H9 (cell line): Measurements from ENCODE around the gene EGFR. TPM values are rescaled to one million over a fixed set of nuclear protein-coding genes. Genes with fewer than 3 reads are reported as not detected.

Source experiments
- DNase-seq: peaks from one replicate; pipeline ENCODE4 v3.0.0-alpha.2; 2017
- H2AFZ ChIP-seq: one replicate; pipeline ENCODE4 v1.6.1; 2013; ENCODE audit warnings: mild to moderate bottlenecking, low read length, control low read depth, moderate library complexity
- H2AK5ac ChIP-seq: 2 replicates; pipeline ENCODE4 v1.6.1; 2013; ENCODE audit warnings: low read length, control low read depth, mixed read lengths; ENCODE audit not compliant: insufficient read length
- H2BK120ac ChIP-seq: one replicate; pipeline ENCODE4 v1.6.1; 2013; ENCODE audit warnings: low read depth, mild to moderate bottlenecking, low read length, control low read depth, inconsistent platforms; ENCODE audit not compliant: poor library complexity, severe bottlenecking
- H2BK12ac ChIP-seq: 2 replicates; pipeline ENCODE4 v1.6.1; 2013; ENCODE audit warnings: low read length, control low read depth, mixed read lengths, low read depth; ENCODE audit not compliant: insufficient read length
- H2BK15ac ChIP-seq: 2 replicates; pipeline ENCODE4 v1.6.1; 2013; ENCODE audit warnings: low read depth, low read length, control low read depth
- H2BK20ac ChIP-seq: one replicate; pipeline ENCODE4 v1.6.1; 2013; ENCODE audit warnings: low read depth, mild to moderate bottlenecking, low read length, control low read depth, inconsistent platforms; ENCODE audit not compliant: poor library complexity, severe bottlenecking
- H2BK5ac ChIP-seq: 2 replicates; pipeline ENCODE4 v1.6.1; 2013; ENCODE audit warnings: low read length, control low read depth, mixed read lengths; ENCODE audit not compliant: insufficient read length
- H3K14ac ChIP-seq: 2 replicates; pipeline ENCODE4 v1.6.1; 2013; ENCODE audit warnings: low read length, control low read depth; ENCODE audit not compliant: insufficient read depth
- H3K18ac ChIP-seq: 2 replicates; pipeline ENCODE4 v1.6.1; 2013; ENCODE audit warnings: low read depth, mild to moderate bottlenecking, mixed read lengths, low read length, control low read depth; ENCODE audit not compliant: insufficient read length
- H3K23ac ChIP-seq: 2 replicates; pipeline ENCODE4 v1.6.1; 2013; ENCODE audit warnings: low read length, control low read depth, mixed read lengths, low read depth; ENCODE audit not compliant: insufficient read length
- H3K23me2 ChIP-seq: 2 replicates; pipeline ENCODE4 v1.6.1; 2013; ENCODE audit warnings: low read depth, mild to moderate bottlenecking, mixed read lengths, low read length, control low read depth; ENCODE audit not compliant: insufficient read length, poor library complexity, severe bottlenecking
- H3K27ac ChIP-seq: 2 replicates; pipeline ENCODE4 v1.5.1; 2013; ENCODE audit warnings: low read length, control low read depth, mixed read lengths, low read depth; ENCODE audit not compliant: insufficient read length
- H3K27me3 ChIP-seq: 2 replicates; pipeline ENCODE4 v1.6.1; 2013; ENCODE audit warnings: low read length, control low read depth, inconsistent platforms; ENCODE audit not compliant: insufficient read depth
- H3K4ac ChIP-seq: 2 replicates; pipeline ENCODE4 v1.6.1; 2013; ENCODE audit warnings: low read depth, mild to moderate bottlenecking, control low read depth, inconsistent platforms, low read length, moderate library complexity
- H3K4me1 ChIP-seq: 2 replicates; pipeline ENCODE4 v1.6.1; 2013; ENCODE audit warnings: low read length, control low read depth, inconsistent platforms; ENCODE audit not compliant: insufficient read depth
- H3K4me2 ChIP-seq: 2 replicates; pipeline ENCODE4 v1.6.1; 2013; ENCODE audit warnings: low read length, control low read depth, mixed read lengths; ENCODE audit not compliant: insufficient read length, insufficient read depth
- H3K56ac ChIP-seq: 2 replicates; pipeline ENCODE4 v1.6.1; 2013; ENCODE audit warnings: low read depth, mild to moderate bottlenecking, mixed read lengths, low read length, control low read depth; ENCODE audit not compliant: insufficient read length
- H3K79me1 ChIP-seq: 2 replicates; pipeline ENCODE4 v1.6.1; 2013; ENCODE audit warnings: low read depth, mild to moderate bottlenecking, moderate library complexity, low read length, control low read depth, inconsistent platforms; ENCODE audit not compliant: insufficient read depth, poor library complexity, severe bottlenecking
- H3K79me2 ChIP-seq: 2 replicates; pipeline ENCODE4 v1.6.1; 2013; ENCODE audit warnings: low read length, control low read depth, inconsistent platforms; ENCODE audit not compliant: insufficient read depth
- H3K9ac ChIP-seq: 2 replicates; pipeline ENCODE4 v1.6.1; 2013; ENCODE audit warnings: low read length, control low read depth, mixed read lengths; ENCODE audit not compliant: insufficient read length; ENCODE audit errors: extremely low read depth
- H3K9me3 ChIP-seq: one replicate; pipeline ENCODE4 v1.6.1; 2013; ENCODE audit warnings: low read depth, low read length, inconsistent platforms; ENCODE audit not compliant: control insufficient read depth
- H3T11ph ChIP-seq: one replicate; pipeline ENCODE4 v1.6.1; 2013; ENCODE audit warnings: mild to moderate bottlenecking, low read length, control low read depth, inconsistent platforms
- H4K20me1 ChIP-seq: one replicate; pipeline ENCODE4 v1.6.1; 2013; ENCODE audit not compliant: control insufficient read depth, insufficient read length, insufficient read depth
- H4K5ac ChIP-seq: 2 replicates; pipeline ENCODE4 v1.6.1; 2013; ENCODE audit warnings: low read depth, mild to moderate bottlenecking, mixed read lengths, low read length, control low read depth; ENCODE audit not compliant: insufficient read length
- H4K8ac ChIP-seq: replicated peaks from 2 replicates; pipeline ENCODE4 v1.6.1; 2013; ENCODE audit warnings: low read length, control low read depth, mixed read lengths, low read depth; ENCODE audit not compliant: insufficient read length
- H4K91ac ChIP-seq: 2 replicates; pipeline ENCODE4 v1.6.1; 2013; ENCODE audit warnings: low read depth, mild to moderate bottlenecking, moderate library complexity, mixed read lengths, low read length, control low read depth; ENCODE audit not compliant: insufficient read length
- H3K27ac Mint-ChIP-seq, 3 experiments: 2 replicates in 2 of 3; 3 replicates in 1 of 3; pipeline ENCODE4 v1.8.0; 2020 to 2021; ENCODE audit warnings: mixed read lengths in 3 of 3, mild to moderate bottlenecking in 1 of 3, moderate library complexity in 1 of 3
- H3K27me3 Mint-ChIP-seq: 2 replicates; pipeline ENCODE4 v1.8.0; 2021; ENCODE audit warnings: low read depth, mild to moderate bottlenecking, moderate library complexity, mixed read lengths
- H3K36me3 Mint-ChIP-seq, 3 experiments: 2 replicates in 2 of 3; 3 replicates in 1 of 3; pipeline ENCODE4 v1.8.0; 2020 to 2021; ENCODE audit warnings: low read depth in 3 of 3, mixed read lengths in 3 of 3; ENCODE audit not compliant: insufficient read depth in 1 of 3
- H3K4me1 Mint-ChIP-seq, 2 experiments: 2 replicates each; pipeline ENCODE4 v1.8.0; 2020; ENCODE audit warnings: mixed read lengths in 2 of 2
- H3K4me3 Mint-ChIP-seq, 2 experiments: 2 replicates in 1 of 2; 3 replicates in 1 of 2; pipeline ENCODE4 v1.8.0; 2020 to 2021; ENCODE audit warnings: mild to moderate bottlenecking in 2 of 2, mixed read lengths in 2 of 2, moderate library complexity in 1 of 2
- H3K9me3 Mint-ChIP-seq, 2 experiments: 2 replicates in 1 of 2; 3 replicates in 1 of 2; pipeline ENCODE4 v1.8.0; 2020; ENCODE audit warnings: mild to moderate bottlenecking in 2 of 2, mixed read lengths in 2 of 2, moderate library complexity in 1 of 2
- whole genome bisulfite sequencing: extraction: QIAGEN DNeasy Blood & Tissue Kit; methylation state at CpG from one replicate; pipeline ENCODE4 v1.1.7; 2013; ENCODE audit warnings: missing lambda C conversion rate, low lambda C conversion rate, mixed read lengths; ENCODE audit not compliant: insufficient read length; ENCODE audit errors: extremely low coverage; 5-methylcytosine and 5-hydroxymethylcytosine counted together
- total RNA-seq: library from RNA; stranded (reverse); gene quantifications from 2 replicates; pipeline ENCODE4 v1.2.1, GENCODE V29; 2021
- TF ChIP-seq, protein P1 (sequence below): fragments of 200-600 bp; sonication (generic); conservative IDR thresholded peaks from 3 replicates; pipeline ENCODE4 v1.8.0; 2021; ENCODE audit warnings: antibody characterized with exemption, mild to moderate bottlenecking

The EGFR gene
- total RNA-seq, 1 experiment from 2014 or later = 3.3 TPM

DNA sequence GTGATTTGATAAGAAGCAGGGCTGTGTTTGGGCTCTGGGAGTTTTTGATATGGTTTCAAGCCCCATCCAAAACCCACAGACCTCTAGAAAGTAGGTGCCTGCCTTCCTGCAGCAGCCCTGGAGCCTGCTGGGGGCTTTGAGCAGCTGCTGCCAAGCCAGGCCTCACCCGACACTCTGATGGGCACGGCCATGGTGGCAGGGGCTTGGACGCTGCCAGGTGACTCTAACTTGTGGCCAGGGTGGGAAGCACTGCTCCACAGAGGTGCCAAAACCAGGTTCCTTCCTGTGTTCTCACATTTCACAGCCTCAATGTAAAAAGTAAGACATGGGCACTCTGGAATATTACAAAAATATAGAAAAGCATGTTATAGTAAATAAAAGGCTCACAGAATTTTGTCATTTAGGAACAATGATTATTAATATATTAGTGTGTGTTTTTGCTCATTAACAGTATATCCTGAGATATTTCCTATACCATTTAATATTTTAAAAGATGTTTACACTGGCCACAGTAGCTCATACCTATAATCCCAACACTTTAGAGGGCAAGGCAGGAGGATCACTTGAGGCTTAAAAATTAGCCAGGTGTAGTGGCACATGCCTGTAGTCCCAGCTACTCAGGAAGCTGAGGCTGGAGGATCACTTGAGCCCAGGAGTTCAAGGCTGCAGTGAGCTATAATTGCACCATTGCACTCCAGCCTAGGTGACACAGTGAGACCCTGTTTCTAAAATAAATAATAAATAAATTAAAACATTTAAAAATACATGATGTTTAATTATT, 95.1 kb downstream of the EGFR start:
- Histone ChIP-seq H4K20me1 (no peaks in the 10 kb centered on the region), H2AK5ac (no peak overlapping the region), H3K23me2 (no peaks in the 10 kb centered on the region), H3K14ac (peak overlapping the region; percentile 35; the same call in 1 of the 2 replicates), H3K79me1 (no peaks in the 10 kb centered on the region), H2BK15ac (no peak overlapping the region), H4K91ac (no peak overlapping the region), H4K5ac (no peak overlapping the region), H3K79me2 (no peaks in the 10 kb centered on the region), H3K4ac (no peak overlapping the region), H2BK5ac (no peak overlapping the region), H3K56ac (no peak overlapping the region), H3K27me3 (no peaks in the 10 kb centered on the region), H3K23ac (no peak overlapping the region), H3K9ac (no peak overlapping the region), H2BK120ac (no peak overlapping the region), H2BK12ac (no peak overlapping the region), H2BK20ac (no peak overlapping the region), H3K9me3 (no peaks in the 10 kb centered on the region), H4K8ac (no peak overlapping the region), H2AFZ (no peak overlapping the region), H3K18ac (no peak overlapping the region), H3K4me2 (no peak overlapping the region), H3T11ph (no peak overlapping the region), H3K4me1 (peaks cover 4% of the 10 kb centered on the region; the same call in 1 of the 2 replicates), H3K27ac (no peak overlapping the region)
- no CpG with 5 or more reads among the region's 3 CpGs for WGBS
- Mint-ChIP-seq H3K9me3 (no peaks in the 10 kb centered on the region), H3K4me1 (peaks cover 16 to 22% of the 10 kb centered on the region in 2 experiments), H3K4me3 (no peak overlapping the region), H3K27me3 (no peaks in the 10 kb centered on the region), H3K36me3 (no peaks in the 10 kb centered on the region), H3K27ac (no peak overlapping the region)
- DNase-seq = no peak
- TF ChIP-seq, protein P1, sequence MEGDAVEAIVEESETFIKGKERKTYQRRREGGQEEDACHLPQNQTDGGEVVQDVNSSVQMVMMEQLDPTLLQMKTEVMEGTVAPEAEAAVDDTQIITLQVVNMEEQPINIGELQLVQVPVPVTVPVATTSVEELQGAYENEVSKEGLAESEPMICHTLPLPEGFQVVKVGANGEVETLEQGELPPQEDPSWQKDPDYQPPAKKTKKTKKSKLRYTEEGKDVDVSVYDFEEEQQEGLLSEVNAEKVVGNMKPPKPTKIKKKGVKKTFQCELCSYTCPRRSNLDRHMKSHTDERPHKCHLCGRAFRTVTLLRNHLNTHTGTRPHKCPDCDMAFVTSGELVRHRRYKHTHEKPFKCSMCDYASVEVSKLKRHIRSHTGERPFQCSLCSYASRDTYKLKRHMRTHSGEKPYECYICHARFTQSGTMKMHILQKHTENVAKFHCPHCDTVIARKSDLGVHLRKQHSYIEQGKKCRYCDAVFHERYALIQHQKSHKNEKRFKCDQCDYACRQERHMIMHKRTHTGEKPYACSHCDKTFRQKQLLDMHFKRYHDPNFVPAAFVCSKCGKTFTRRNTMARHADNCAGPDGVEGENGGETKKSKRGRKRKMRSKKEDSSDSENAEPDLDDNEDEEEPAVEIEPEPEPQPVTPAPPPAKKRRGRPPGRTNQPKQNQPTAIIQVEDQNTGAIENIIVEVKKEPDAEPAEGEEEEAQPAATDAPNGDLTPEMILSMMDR = no peak
